Liver (tissue), 9 donors: ENCODE results near the gene RNPS1. TPM values are rescaled to one million over a fixed set of nuclear protein-coding genes. Genes with fewer than 3 reads are reported as not detected.

Experiments used
- DNase-seq: peaks from one replicate; pipeline ENCODE4 v3.0.0-alpha.2; 2017; ENCODE audit warnings: low spot score
- H3K27ac ChIP-seq, 2 donors: one replicate each; pipeline ENCODE4 v1.7.0; 2013; ENCODE audit warnings: inconsistent platforms in 2 of 2, low read length in 2 of 2, control low read depth in 1 of 2, low read depth in 1 of 2, mild to moderate bottlenecking in 1 of 2
- H3K27me3 ChIP-seq, 4 donors: one replicate each; pipeline versions ENCODE4 v1.6.1 to v1.7.0; 2013; ENCODE audit warnings: low read length in 3 of 4, inconsistent platforms in 1 of 4, mild to moderate bottlenecking in 1 of 4, moderate library complexity in 1 of 4; ENCODE audit not compliant: control insufficient read depth in 4 of 4, insufficient read depth in 4 of 4
- H3K36me3 ChIP-seq, 4 donors: one replicate each; pipeline versions ENCODE4 v1.6.1 to v1.7.0; 2013; ENCODE audit warnings: low read length in 3 of 4, mild to moderate bottlenecking in 3 of 4, low read depth in 1 of 4, moderate library complexity in 1 of 4; ENCODE audit not compliant: control insufficient read depth in 4 of 4, insufficient read depth in 3 of 4
- H3K4me1 ChIP-seq, 4 donors: one replicate each; pipeline versions ENCODE4 v1.6.1 to v1.7.0; 2013; ENCODE audit warnings: low read length in 3 of 4, mild to moderate bottlenecking in 3 of 4, moderate library complexity in 1 of 4; ENCODE audit not compliant: control insufficient read depth in 4 of 4, insufficient read depth in 4 of 4
- H3K4me3 ChIP-seq, 3 donors: one replicate each; pipeline versions ENCODE4 v1.6.1 to v1.7.0; 2013; ENCODE audit warnings: low read length in 3 of 3, control low read depth in 1 of 3, low read depth in 1 of 3, mild to moderate bottlenecking in 1 of 3
- H3K9ac ChIP-seq, 2 donors: one replicate each; pipeline ENCODE4 v1.7.0; 2013; ENCODE audit warnings: low read length in 2 of 2, mild to moderate bottlenecking in 2 of 2, moderate library complexity in 2 of 2, control low read depth in 1 of 2, low read depth in 1 of 2
- H3K9me3 ChIP-seq, 4 donors: one replicate each; pipeline versions ENCODE4 v1.6.1 to v1.7.0; 2013; ENCODE audit warnings: low read length in 3 of 4; ENCODE audit not compliant: control insufficient read depth in 4 of 4
- EGR1 ChIP-seq, 2 donors: IDR thresholded peaks; 2 replicates each; pipeline ENCODE4 v1.6.1; 2016 to 2018; ENCODE audit warnings: antibody characterized with exemption in 2 of 2, low read depth in 2 of 2
- FOXA1 ChIP-seq: IDR thresholded peaks from 2 replicates; pipeline ENCODE4 v1.6.1; 2016; ENCODE audit warnings: antibody characterized with exemption
- FOXA2 ChIP-seq: IDR thresholded peaks from 2 replicates; pipeline ENCODE4 v1.6.1; 2016; ENCODE audit warnings: antibody characterized with exemption
- GABPA ChIP-seq, 2 donors: IDR thresholded peaks in 1 of 2; conservative IDR thresholded peaks in 1 of 2; 2 replicates each; pipeline ENCODE4 v1.6.1; 2016; ENCODE audit warnings: antibody characterized with exemption in 2 of 2, mild to moderate bottlenecking in 1 of 2, moderate library complexity in 1 of 2
- HNF4A ChIP-seq, 2 donors: conservative IDR thresholded peaks; 2 replicates each; pipeline ENCODE4 v1.6.1; 2016; ENCODE audit warnings: antibody characterized with exemption in 2 of 2, mild to moderate bottlenecking in 2 of 2
- HNF4G ChIP-seq: IDR thresholded peaks from 2 replicates; pipeline ENCODE4 v1.6.1; 2016; ENCODE audit warnings: antibody characterized with exemption
- JUND ChIP-seq, 2 donors: IDR thresholded peaks; 2 replicates each; pipeline ENCODE4 v1.6.1; 2016; ENCODE audit warnings: antibody characterized with exemption in 2 of 2
- NR2F2 ChIP-seq: IDR thresholded peaks from 2 replicates; pipeline ENCODE4 v1.6.1; 2016; ENCODE audit warnings: antibody characterized with exemption
- RAD21 ChIP-seq, 2 donors: IDR thresholded peaks; 2 replicates each; pipeline ENCODE4 v1.6.1; 2016; ENCODE audit warnings: antibody characterized with exemption in 2 of 2, mild to moderate bottlenecking in 2 of 2
- RXRA ChIP-seq, 2 donors: IDR thresholded peaks; 2 replicates each; pipeline ENCODE4 v1.6.1; 2017 to 2018; ENCODE audit warnings: antibody characterized with exemption in 2 of 2, mild to moderate bottlenecking in 1 of 2
- SP1 ChIP-seq: IDR thresholded peaks from 2 replicates; pipeline ENCODE4 v1.6.1; 2018; ENCODE audit warnings: antibody characterized with exemption, mild to moderate bottlenecking
- TAF1 ChIP-seq: conservative IDR thresholded peaks from 2 replicates; pipeline ENCODE4 v1.6.1; 2016; ENCODE audit warnings: antibody characterized with exemption, mild to moderate bottlenecking
- YY1 ChIP-seq: IDR thresholded peaks from 2 replicates; pipeline ENCODE4 v1.6.1; 2016; ENCODE audit warnings: antibody characterized with exemption, mild to moderate bottlenecking
- WGBS: extraction: QIAGEN DNeasy Blood & Tissue Kit; methylation state at CpG from one replicate; pipeline ENCODE4 v1.1.7; 2013; 5-methylcytosine and 5-hydroxymethylcytosine counted together
- polyA plus RNA-seq, 2 donors: library from polyadenylated mRNA; stranded (reverse) in 1 of 2; unstranded in 1 of 2; fragments of 200-250 nt in 1 of 2; fragments of >200 nt in 1 of 2; fragmentation: Nextera tagmentation in 1 of 2; extraction: Ambion mirVana in 1 of 2; gene quantifications; one replicate each; pipeline versions ENCODE4 v1.2.1 to v1.2.3, GENCODE V29; 2013 to 2015
- total RNA-seq, 2 donors: library from RNA; depleted of rRNA; stranded (reverse); fragments of >200 nt; gene quantifications; one replicate each; pipeline ENCODE4 v1.2.3, GENCODE V29; 2014
- TF ChIP-seq, protein P1 (sequence below): IDR thresholded peaks from 2 replicates; pipeline ENCODE4 v1.6.1; 2016; ENCODE audit warnings: antibody characterized with exemption, mild to moderate bottlenecking
- TF ChIP-seq, protein P2 (sequence below): IDR thresholded peaks from 2 replicates; pipeline ENCODE4 v1.6.1; 2016; ENCODE audit warnings: antibody characterized with exemption
- TF ChIP-seq, protein P3 (sequence below): IDR thresholded peaks from 2 replicates; pipeline ENCODE4 v1.6.1; 2016; ENCODE audit warnings: antibody characterized with exemption
- TF ChIP-seq, protein P4 (sequence below): fragments of 150-350 bp; IDR thresholded peaks from 2 replicates; pipeline ENCODE4 v1.5.1; 2017; ENCODE audit warnings: improper control_type of control experiment, low read depth, low read length; ENCODE audit not compliant: missing input control
- TF ChIP-seq, protein P5 (sequence below): IDR thresholded peaks from 2 replicates; pipeline ENCODE4 v1.6.1; 2016; ENCODE audit warnings: antibody characterized with exemption
- donor health status: healthy.
- donor health status: healthy.
- donor health status: healthy.
- donor health status: healthy.
- donor health status: healthy.

Gene RNPS1
- total and polyA plus RNA-seq, 4 donors, result 31.3 to 38.2 (median 36.7) TPM

DNA sequence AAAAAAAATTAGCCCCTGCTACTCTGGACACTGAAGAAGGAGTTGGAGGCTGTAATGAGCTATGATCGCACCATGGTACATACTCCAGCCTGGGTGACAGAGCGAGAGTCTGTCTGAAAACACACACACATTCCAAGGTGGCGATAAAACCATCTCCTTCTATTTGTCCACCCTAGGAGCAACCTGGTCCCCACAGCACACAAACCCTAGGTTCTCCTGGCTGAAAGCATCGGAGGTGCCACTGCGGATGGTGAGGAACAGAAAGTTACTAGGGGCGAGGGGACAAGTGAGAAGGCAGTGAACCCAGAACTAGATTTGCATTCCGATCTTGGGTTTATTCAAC lies 15.1 kb downstream of the RNPS1 start:
- no peak overlapping the region for H3K27ac ChIP-seq
- DNase-seq, result no peak
- WGBS, result 96% methylated on average over 7 of the region's 7 CpGs
- H3K27me3 ChIP-seq, result no peaks in the 10 kb centered on the region
- no peak overlapping the region for H3K9ac ChIP-seq
- peaks cover 6 to 40% (median 37%) of the 10 kb centered on the region in 4 donors for H3K4me1 ChIP-seq
- H3K4me3 ChIP-seq, result no peak overlapping the region
- TF ChIP-seq, protein P1, sequence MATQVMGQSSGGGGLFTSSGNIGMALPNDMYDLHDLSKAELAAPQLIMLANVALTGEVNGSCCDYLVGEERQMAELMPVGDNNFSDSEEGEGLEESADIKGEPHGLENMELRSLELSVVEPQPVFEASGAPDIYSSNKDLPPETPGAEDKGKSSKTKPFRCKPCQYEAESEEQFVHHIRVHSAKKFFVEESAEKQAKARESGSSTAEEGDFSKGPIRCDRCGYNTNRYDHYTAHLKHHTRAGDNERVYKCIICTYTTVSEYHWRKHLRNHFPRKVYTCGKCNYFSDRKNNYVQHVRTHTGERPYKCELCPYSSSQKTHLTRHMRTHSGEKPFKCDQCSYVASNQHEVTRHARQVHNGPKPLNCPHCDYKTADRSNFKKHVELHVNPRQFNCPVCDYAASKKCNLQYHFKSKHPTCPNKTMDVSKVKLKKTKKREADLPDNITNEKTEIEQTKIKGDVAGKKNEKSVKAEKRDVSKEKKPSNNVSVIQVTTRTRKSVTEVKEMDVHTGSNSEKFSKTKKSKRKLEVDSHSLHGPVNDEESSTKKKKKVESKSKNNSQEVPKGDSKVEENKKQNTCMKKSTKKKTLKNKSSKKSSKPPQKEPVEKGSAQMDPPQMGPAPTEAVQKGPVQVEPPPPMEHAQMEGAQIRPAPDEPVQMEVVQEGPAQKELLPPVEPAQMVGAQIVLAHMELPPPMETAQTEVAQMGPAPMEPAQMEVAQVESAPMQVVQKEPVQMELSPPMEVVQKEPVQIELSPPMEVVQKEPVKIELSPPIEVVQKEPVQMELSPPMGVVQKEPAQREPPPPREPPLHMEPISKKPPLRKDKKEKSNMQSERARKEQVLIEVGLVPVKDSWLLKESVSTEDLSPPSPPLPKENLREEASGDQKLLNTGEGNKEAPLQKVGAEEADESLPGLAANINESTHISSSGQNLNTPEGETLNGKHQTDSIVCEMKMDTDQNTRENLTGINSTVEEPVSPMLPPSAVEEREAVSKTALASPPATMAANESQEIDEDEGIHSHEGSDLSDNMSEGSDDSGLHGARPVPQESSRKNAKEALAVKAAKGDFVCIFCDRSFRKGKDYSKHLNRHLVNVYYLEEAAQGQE, result no peak
- TF ChIP-seq FOXA2 (no peak), JUND (IDR thresholded peaks at IDR 0.05) (no peak), NR2F2 (no peak), SP1 (no peak), EGR1 (IDR thresholded peaks at IDR 0.05; ENCODE audit: low read depth in 2 of 2) (no peak), HNF4G (no peak), RAD21 (IDR thresholded peaks at IDR 0.05) (no peak), FOXA1 (no peak), HNF4A (conservative IDR thresholded peaks at IDR 0.05) (no peak), RXRA (IDR thresholded peaks at IDR 0.05) (no peak), YY1 (no peak), TAF1 (no peak), GABPA (IDR thresholded peaks at IDR 0.05 in 1 of 2, conservative IDR thresholded peaks at IDR 0.05 in 1 of 2) (no peak)
- TF ChIP-seq, protein P2, sequence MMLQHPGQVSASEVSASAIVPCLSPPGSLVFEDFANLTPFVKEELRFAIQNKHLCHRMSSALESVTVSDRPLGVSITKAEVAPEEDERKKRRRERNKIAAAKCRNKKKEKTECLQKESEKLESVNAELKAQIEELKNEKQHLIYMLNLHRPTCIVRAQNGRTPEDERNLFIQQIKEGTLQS, result no peak
- TF ChIP-seq, protein P3, sequence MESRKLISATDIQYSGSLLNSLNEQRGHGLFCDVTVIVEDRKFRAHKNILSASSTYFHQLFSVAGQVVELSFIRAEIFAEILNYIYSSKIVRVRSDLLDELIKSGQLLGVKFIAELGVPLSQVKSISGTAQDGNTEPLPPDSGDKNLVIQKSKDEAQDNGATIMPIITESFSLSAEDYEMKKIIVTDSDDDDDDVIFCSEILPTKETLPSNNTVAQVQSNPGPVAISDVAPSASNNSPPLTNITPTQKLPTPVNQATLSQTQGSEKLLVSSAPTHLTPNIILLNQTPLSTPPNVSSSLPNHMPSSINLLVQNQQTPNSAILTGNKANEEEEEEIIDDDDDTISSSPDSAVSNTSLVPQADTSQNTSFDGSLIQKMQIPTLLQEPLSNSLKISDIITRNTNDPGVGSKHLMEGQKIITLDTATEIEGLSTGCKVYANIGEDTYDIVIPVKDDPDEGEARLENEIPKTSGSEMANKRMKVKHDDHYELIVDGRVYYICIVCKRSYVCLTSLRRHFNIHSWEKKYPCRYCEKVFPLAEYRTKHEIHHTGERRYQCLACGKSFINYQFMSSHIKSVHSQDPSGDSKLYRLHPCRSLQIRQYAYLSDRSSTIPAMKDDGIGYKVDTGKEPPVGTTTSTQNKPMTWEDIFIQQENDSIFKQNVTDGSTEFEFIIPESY, result no peak
- TF ChIP-seq, protein P4, sequence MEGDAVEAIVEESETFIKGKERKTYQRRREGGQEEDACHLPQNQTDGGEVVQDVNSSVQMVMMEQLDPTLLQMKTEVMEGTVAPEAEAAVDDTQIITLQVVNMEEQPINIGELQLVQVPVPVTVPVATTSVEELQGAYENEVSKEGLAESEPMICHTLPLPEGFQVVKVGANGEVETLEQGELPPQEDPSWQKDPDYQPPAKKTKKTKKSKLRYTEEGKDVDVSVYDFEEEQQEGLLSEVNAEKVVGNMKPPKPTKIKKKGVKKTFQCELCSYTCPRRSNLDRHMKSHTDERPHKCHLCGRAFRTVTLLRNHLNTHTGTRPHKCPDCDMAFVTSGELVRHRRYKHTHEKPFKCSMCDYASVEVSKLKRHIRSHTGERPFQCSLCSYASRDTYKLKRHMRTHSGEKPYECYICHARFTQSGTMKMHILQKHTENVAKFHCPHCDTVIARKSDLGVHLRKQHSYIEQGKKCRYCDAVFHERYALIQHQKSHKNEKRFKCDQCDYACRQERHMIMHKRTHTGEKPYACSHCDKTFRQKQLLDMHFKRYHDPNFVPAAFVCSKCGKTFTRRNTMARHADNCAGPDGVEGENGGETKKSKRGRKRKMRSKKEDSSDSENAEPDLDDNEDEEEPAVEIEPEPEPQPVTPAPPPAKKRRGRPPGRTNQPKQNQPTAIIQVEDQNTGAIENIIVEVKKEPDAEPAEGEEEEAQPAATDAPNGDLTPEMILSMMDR, result no peak
- TF ChIP-seq, protein P5, sequence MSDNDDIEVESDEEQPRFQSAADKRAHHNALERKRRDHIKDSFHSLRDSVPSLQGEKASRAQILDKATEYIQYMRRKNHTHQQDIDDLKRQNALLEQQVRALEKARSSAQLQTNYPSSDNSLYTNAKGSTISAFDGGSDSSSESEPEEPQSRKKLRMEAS, result no peak
- H3K36me3 ChIP-seq, result peaks cover 3 to 35% (median 18%) of the 10 kb centered on the region in 4 donors
- H3K9me3 ChIP-seq, result no peaks in the 10 kb centered on the region
